ENCODE results near the gene HMOX1. TPM values are rescaled to one million over a fixed set of nuclear protein-coding genes. Genes with fewer than 3 reads are reported as not detected.
"Not testable (repeated sequence)": the region's sequence is repeated elsewhere in the genome, so short reads cannot be mapped to it uniquely, and the experiment has no call there.

The HMOX1 gene
- total RNA-seq, 1 donor from 2014 or later: 1.6 TPM

GRCh38 chr22:35434061-35434710 is 53.3 kb downstream of the HMOX1 start:
- no peak overlapping the region for H3K27ac Mint-ChIP-seq
- no peak overlapping the region for H3K4me3 Mint-ChIP-seq
- no peak for DNase-seq (ENCODE audit: low spot score in 2 of 2, unreplicated experiment in 2 of 2)
- H3K27me3 Mint-ChIP-seq (ENCODE audit: low read depth): no peaks in the 10 kb centered on the region
- TF ChIP-seq, protein P1, sequence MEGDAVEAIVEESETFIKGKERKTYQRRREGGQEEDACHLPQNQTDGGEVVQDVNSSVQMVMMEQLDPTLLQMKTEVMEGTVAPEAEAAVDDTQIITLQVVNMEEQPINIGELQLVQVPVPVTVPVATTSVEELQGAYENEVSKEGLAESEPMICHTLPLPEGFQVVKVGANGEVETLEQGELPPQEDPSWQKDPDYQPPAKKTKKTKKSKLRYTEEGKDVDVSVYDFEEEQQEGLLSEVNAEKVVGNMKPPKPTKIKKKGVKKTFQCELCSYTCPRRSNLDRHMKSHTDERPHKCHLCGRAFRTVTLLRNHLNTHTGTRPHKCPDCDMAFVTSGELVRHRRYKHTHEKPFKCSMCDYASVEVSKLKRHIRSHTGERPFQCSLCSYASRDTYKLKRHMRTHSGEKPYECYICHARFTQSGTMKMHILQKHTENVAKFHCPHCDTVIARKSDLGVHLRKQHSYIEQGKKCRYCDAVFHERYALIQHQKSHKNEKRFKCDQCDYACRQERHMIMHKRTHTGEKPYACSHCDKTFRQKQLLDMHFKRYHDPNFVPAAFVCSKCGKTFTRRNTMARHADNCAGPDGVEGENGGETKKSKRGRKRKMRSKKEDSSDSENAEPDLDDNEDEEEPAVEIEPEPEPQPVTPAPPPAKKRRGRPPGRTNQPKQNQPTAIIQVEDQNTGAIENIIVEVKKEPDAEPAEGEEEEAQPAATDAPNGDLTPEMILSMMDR (IDR thresholded peaks at IDR 0.05; ENCODE audit: unreplicated experiment): no peak
- peaks cover 5% of the 10 kb centered on the region for H3K9me3 Mint-ChIP-seq
- H3K4me1 Mint-ChIP-seq: peaks cover 2% of the 10 kb centered on the region
- peaks cover 24% of the 10 kb centered on the region for H3K36me3 Mint-ChIP-seq

GRCh38 chr22:35435201-35435740 is 54.4 kb downstream of the HMOX1 start:
- TF ChIP-seq, protein P1 (IDR thresholded peaks at IDR 0.05; ENCODE audit: unreplicated experiment): no peak
- no peak overlapping the region for H3K4me3 Mint-ChIP-seq
- H3K36me3 Mint-ChIP-seq: peaks cover 24% of the 10 kb centered on the region
- H3K9me3 Mint-ChIP-seq: peaks cover 5% of the 10 kb centered on the region
- no peak overlapping the region for H3K27ac Mint-ChIP-seq
- peaks cover 2% of the 10 kb centered on the region for H3K4me1 Mint-ChIP-seq
- DNase-seq (ENCODE audit: low spot score in 2 of 2, unreplicated experiment in 2 of 2): no peak
- H3K27me3 Mint-ChIP-seq (ENCODE audit: low read depth): no peaks in the 10 kb centered on the region

DNA sequence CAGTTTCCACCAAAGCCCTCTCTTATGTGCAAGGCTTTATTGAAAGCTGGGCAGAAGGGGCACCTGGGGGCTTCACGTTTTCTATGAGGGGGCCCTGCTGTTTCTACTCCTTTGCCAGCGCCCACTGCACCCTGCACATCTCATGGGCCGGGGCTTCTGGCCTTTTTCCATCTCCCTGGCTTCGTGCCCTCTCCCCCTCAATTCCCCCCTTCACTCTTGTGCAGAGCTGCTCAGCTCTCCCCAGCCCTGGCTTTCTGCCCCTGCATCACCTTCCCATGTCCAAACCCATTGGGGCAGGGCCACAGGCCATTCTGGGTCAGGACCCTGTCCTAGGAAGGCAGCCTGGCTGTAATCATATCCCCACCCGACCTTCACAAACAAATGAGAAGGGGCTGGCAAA is 55.5 kb downstream of the HMOX1 start:
- H3K27ac Mint-ChIP-seq: no peak overlapping the region
- H3K4me3 Mint-ChIP-seq: no peak overlapping the region
- no peak for DNase-seq (ENCODE audit: low spot score in 2 of 2, unreplicated experiment in 2 of 2)
- no peaks in the 10 kb centered on the region for H3K4me1 Mint-ChIP-seq
- TF ChIP-seq, protein P1 (IDR thresholded peaks at IDR 0.05; ENCODE audit: unreplicated experiment): no peak
- peaks cover 24% of the 10 kb centered on the region for H3K36me3 Mint-ChIP-seq
- peaks cover 5% of the 10 kb centered on the region for H3K9me3 Mint-ChIP-seq
- H3K27me3 Mint-ChIP-seq (ENCODE audit: low read depth): no peaks in the 10 kb centered on the region

DNA sequence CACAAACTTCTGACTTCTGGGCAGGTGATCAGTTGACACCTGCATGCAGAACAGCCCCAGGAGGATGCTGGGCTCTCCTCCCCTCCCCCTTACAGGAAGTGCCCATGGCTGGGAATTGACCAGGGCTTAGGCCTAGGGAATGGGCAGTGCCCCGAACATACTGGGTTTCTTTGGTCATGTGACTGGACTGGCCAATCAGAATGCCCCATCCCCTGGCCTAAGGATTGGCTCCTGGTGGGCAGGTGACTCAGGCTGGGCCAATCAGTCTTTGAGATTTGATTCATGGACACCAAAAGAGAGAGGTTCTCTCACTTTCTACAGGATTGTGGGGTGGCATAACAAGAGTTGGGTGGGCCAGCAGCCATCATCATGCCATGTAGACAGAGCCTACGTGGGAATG is 56.2 kb downstream of the HMOX1 start:
- H3K27ac Mint-ChIP-seq: no peak overlapping the region
- TF ChIP-seq, protein P1 (IDR thresholded peaks at IDR 0.05; ENCODE audit: unreplicated experiment): no peak
- no peaks in the 10 kb centered on the region for H3K27me3 Mint-ChIP-seq (ENCODE audit: low read depth)
- H3K36me3 Mint-ChIP-seq: peaks cover 21% of the 10 kb centered on the region
- H3K4me1 Mint-ChIP-seq: no peaks in the 10 kb centered on the region
- no peak for DNase-seq (ENCODE audit: low spot score in 2 of 2, unreplicated experiment in 2 of 2)
- H3K9me3 Mint-ChIP-seq: peaks cover 5% of the 10 kb centered on the region
- H3K4me3 Mint-ChIP-seq: no peak overlapping the region

GRCh38 chr22:35438673-35439364 is 57.9 kb downstream of the HMOX1 start:
- DNase-seq (ENCODE audit: low spot score in 2 of 2, unreplicated experiment in 2 of 2); H3K4me1 Mint-ChIP-seq; H3K4me3 Mint-ChIP-seq; H3K27me3 Mint-ChIP-seq (ENCODE audit: low read depth); H3K9me3 Mint-ChIP-seq; H3K27ac Mint-ChIP-seq; H3K36me3 Mint-ChIP-seq: not testable (repeated sequence)

GRCh38 chr22:35439365-35439717 is 58.4 kb downstream of the HMOX1 start:
- Mint-ChIP-seq H3K9me3 (peaks cover 1% of the 10 kb centered on the region), H3K36me3 (peaks cover 3% of the 10 kb centered on the region), H3K4me3 (no peak overlapping the region), H3K27me3 (ENCODE audit: low read depth) (no peaks in the 10 kb centered on the region), H3K27ac (no peak overlapping the region), H3K4me1 (peaks cover 2% of the 10 kb centered on the region)
- no peak for DNase-seq (ENCODE audit: low spot score in 2 of 2, unreplicated experiment in 2 of 2)
- TF ChIP-seq, protein P1 (IDR thresholded peaks at IDR 0.05; ENCODE audit: unreplicated experiment): no peak
